ENCODE data around the gene USP47.

Gene USP47

DNA sequence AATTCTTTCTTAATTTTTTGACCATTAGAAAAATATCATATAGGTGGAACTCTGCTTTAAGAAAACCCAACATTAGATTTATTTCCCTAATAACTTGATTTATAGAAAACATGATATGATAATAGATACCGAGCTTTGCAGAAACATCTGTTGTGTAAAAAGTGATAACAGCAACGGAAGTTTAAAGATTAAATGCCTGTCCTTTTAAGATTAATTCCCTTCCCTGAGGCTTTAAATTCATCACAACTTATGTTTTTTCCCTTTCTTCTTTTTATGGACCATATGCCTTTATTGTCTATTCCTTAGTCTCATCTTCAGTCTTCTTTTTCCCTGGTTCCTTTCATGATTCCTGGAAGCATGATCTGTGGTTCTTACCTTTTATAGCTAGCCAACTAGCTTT, 1.9 kb downstream of the USP47 start:
- no peak for TF ChIP-seq ZNF510 (tag by site-specific recombination; IDR thresholded peaks at IDR 0.05; ENCODE audit: insufficient replicate concordance)
- no peak for TF ChIP-seq ZNF48 (tag by site-specific recombination; IDR thresholded peaks at IDR 0.05)
- TF ChIP-seq ZSCAN4 (tag by site-specific recombination; IDR thresholded peaks at IDR 0.05): no peak
- TF ChIP-seq ZNF112 (tag by site-specific recombination; IDR thresholded peaks at IDR 0.05): no peak
- no peak for TF ChIP-seq ZNF202 (tag by site-specific recombination; IDR thresholded peaks at IDR 0.05; ENCODE audit: borderline replicate concordance)
- no peak for TF ChIP-seq ZSCAN30 (tag by site-specific recombination; IDR thresholded peaks at IDR 0.05)
- no peak for TF ChIP-seq ZNF426 (tag by site-specific recombination; IDR thresholded peaks at IDR 0.05)
- TF ChIP-seq ZNF785 (tag by site-specific recombination; IDR thresholded peaks at IDR 0.05): no peak
- no peak for TF ChIP-seq ZNF558 (tag by site-specific recombination; IDR thresholded peaks at IDR 0.05)
- no peak for TF ChIP-seq ZBTB21 (tag by site-specific recombination; IDR thresholded peaks at IDR 0.05)
- Histone ChIP-seq H3K36me3 (ENCODE audit: control insufficient read depth in 2 of 2, insufficient read depth in 1 of 2, low read length in 2 of 2) (no peaks in the 10 kb centered on the region), H3K4me1 (ENCODE audit: control insufficient read depth, insufficient read depth, low read length) (no peaks in the 10 kb centered on the region), H3K9me3 (ENCODE audit: control insufficient read depth, insufficient read depth, low read depth, low read length) (no peaks in the 10 kb centered on the region), H3K4me3 (ENCODE audit: low read depth, low read length) (peak overlapping the region; percentile 90), H3K27ac (ENCODE audit: extremely low read depth, low read depth, low read length) (no peak overlapping the region)
- POLR2A ChIA-PET: interaction anchor here (1.3 to 1.5 kb wide), 2 partner anchors 11 to 33 kb away, joined by 3 to 4 read pairs; no protein-coding TSS in a partner anchor
- CTCF ChIA-PET: interaction anchor here (0.7 to 1.2 kb wide), 4 partner anchors 17 to 1426 kb away, joined by 3 to 5 read pairs (median 4); no protein-coding TSS in a partner anchor

DNA sequence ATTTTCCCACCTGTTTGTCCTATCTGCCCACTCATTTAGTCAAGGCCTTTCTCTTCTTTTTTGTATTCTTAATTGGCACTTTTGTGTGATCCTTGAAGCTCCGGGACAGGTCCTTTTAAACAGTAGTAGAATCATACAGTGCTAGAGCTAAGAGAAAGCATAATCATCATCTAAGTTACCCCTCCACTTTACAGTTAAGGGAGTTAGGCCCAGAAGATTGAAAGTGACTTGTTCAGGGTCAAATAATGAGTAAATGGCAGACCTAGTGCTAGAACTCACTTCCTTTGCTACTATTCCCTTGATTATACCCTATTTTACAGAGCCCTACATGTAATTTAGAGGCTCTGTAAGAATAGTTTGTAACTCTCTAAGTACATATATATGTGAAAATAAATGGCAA, 2.5 kb downstream of the USP47 start:
- POLR2A ChIA-PET: no interaction called here
- Histone ChIP-seq H3K4me1 (ENCODE audit: control insufficient read depth, insufficient read depth, low read length) (no peaks in the 10 kb centered on the region), H3K9me3 (ENCODE audit: control insufficient read depth, insufficient read depth, low read depth, low read length) (no peaks in the 10 kb centered on the region), H3K27ac (ENCODE audit: extremely low read depth, low read depth, low read length) (no peak overlapping the region), H3K36me3 (ENCODE audit: control insufficient read depth in 2 of 2, insufficient read depth in 1 of 2, low read length in 2 of 2) (no peaks in the 10 kb centered on the region), H3K4me3 (ENCODE audit: low read depth, low read length) (peak overlapping the region; percentile 90)
- TF ChIP-seq MEIS1 (CRISPR knock-in tag; IDR thresholded peaks at IDR 0.05; ENCODE audit: borderline replicate concordance): no peak
- TF ChIP-seq TCF7L2 (IDR thresholded peaks at IDR 0.05; ENCODE audit: borderline replicate concordance, low read depth, low read length): no peak
- no peak for TF ChIP-seq HOXD13 (CRISPR knock-in tag; IDR thresholded peaks at IDR 0.05; ENCODE audit: borderline replicate concordance)
- TF ChIP-seq ZNF626 (tag by site-specific recombination; IDR thresholded peaks at IDR 0.05): no peak
- TF ChIP-seq SP3 (tag by site-specific recombination; IDR thresholded peaks at IDR 0.05): no peak
- TF ChIP-seq YY1 (tag by site-specific recombination; IDR thresholded peaks at IDR 0.05): no peak
- TF ChIP-seq ZNF677 (tag by site-specific recombination; IDR thresholded peaks at IDR 0.05): no peak
- no peak for TF ChIP-seq ZNF274 (IDR thresholded peaks at IDR 0.05; ENCODE audit: low read length)
- no peak for TF ChIP-seq ZNF274 (tag by site-specific recombination; IDR thresholded peaks at IDR 0.05; ENCODE audit: borderline replicate concordance)
- no peak for TF ChIP-seq ZNF292 (tag by site-specific recombination; IDR thresholded peaks at IDR 0.05; ENCODE audit: borderline replicate concordance, low read depth)
- no peak for TF ChIP-seq ZNF555 (tag by site-specific recombination; conservative IDR thresholded peaks at IDR 0.05)
- CTCF ChIA-PET: interaction anchor here (0.7 to 1.1 kb wide), 2 partner anchors 17 to 1425 kb away, joined by 3 to 5 read pairs; no protein-coding TSS in a partner anchor

GRCh38 chr11:11845071-11845470, 3.3 kb downstream of the USP47 start:
- TF ChIP-seq ZNF664 (tag by site-specific recombination; IDR thresholded peaks at IDR 0.05) (0 out of 2 replicates have a peak, but pooled peaks have one; percentile 33), OVOL3 (tag by site-specific recombination; IDR thresholded peaks at IDR 0.05) (no peak), ZNF19 (tag by site-specific recombination; IDR thresholded peaks at IDR 0.05; ENCODE audit: low read depth) (no peak)
- POLR2A ChIA-PET: no interaction called here
- Histone ChIP-seq H3K27ac (ENCODE audit: extremely low read depth, low read depth, low read length) (no peak overlapping the region), H3K9me3 (ENCODE audit: control insufficient read depth, insufficient read depth, low read depth, low read length) (no peaks in the 10 kb centered on the region), H3K4me1 (ENCODE audit: control insufficient read depth, insufficient read depth, low read length) (no peaks in the 10 kb centered on the region), H3K36me3 (ENCODE audit: control insufficient read depth in 2 of 2, insufficient read depth in 1 of 2, low read length in 2 of 2) (no peaks in the 10 kb centered on the region), H3K4me3 (ENCODE audit: low read depth, low read length) (no peak overlapping the region)
- CTCF ChIA-PET: interaction anchor here (1.0 kb wide), 1 partner anchor 436 kb away, joined by 3 read pairs; no protein-coding TSS in a partner anchor

Data from HEK293 (cell line).